ENCODE measurements around the gene TACC3. TPM values are rescaled to one million over a fixed set of nuclear protein-coding genes. Genes with fewer than 3 reads are reported as not detected.
"Not testable (repeated sequence)": the region's sequence is repeated elsewhere in the genome, so short reads cannot be mapped to it uniquely, and the experiment has no call there.

The TACC3 gene
- total RNA-seq, 2 experiments from 2014 or later, result 197 to 206 TPM

DNA sequence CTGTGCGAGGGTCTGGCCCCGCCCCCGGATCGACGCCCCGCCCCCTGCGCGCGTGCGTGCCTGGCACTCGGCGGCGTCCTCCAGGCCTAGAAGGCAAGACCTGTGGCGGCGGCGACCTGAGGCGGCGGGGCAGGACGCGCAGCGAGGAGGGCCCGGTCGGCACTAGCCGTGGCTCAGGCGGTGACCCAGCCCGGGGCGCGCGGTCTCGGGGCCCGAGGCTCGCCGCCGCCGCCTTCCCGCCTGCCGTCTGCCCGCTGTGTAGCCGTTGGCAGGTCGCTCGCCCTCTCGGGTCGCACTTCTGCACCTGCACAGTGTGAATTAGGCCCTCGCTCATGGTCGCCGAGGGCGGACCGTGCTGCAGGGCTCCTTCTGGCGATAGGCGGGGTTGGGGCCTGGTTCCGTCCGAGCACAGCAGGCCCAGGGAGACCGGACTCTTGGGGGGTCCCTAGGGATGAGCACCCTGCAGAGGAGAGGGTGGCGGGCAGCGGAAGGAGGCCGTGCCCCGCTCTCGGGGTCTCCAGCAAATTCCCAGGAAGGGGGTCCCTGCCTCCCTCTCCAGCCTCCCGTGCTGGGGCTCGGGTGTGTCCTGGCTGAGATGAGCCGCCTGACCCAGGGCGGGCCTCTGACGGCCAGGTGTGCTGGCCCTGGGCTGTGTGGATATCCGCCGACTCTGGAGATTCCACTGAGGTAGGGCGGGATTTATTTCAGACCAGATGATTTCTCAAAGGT, 36.7 kb upstream of the TACC3 start:
- ChIA-PET POLR2A (interaction anchor here (1.3 kb wide), 1 partner anchor 27 kb away, joined by 3 read pairs; the partner anchor contains the start of gene SLBP), CTCF (interaction anchor here (0.7 to 4.4 kb wide), 2 partner anchors 9 to 515 kb away, joined by 3 to 22 read pairs; no protein-coding TSS in a partner anchor)
- peak; percentile 97 for DNase-seq
- Mint-ChIP-seq H3K27me3 (no peaks in the 10 kb centered on the region), H3K36me3 (ENCODE audit: low read depth) (peaks cover 2% of the 10 kb centered on the region), H3K4me3 (no peak overlapping the region), H3K9me3 (ENCODE audit: low read depth) (no peaks in the 10 kb centered on the region), H3K4me1 (peaks cover 12% of the 10 kb centered on the region), H3K27ac (no peak overlapping the region)
- intact Hi-C loops (cut with DNase I, micrococcal nuclease), result loop anchor here (1.0 to 10.0 kb wide), 11 partner anchors 28 to 900 kb away; partner anchors contain the start of genes SLBP (in 2 of the 2), FGFR3 (in 1 of the 2), LETM1 (in 1 of the 2) and MAEA (in 1 of the 2)
- ATAC-seq, result no peak

DNA sequence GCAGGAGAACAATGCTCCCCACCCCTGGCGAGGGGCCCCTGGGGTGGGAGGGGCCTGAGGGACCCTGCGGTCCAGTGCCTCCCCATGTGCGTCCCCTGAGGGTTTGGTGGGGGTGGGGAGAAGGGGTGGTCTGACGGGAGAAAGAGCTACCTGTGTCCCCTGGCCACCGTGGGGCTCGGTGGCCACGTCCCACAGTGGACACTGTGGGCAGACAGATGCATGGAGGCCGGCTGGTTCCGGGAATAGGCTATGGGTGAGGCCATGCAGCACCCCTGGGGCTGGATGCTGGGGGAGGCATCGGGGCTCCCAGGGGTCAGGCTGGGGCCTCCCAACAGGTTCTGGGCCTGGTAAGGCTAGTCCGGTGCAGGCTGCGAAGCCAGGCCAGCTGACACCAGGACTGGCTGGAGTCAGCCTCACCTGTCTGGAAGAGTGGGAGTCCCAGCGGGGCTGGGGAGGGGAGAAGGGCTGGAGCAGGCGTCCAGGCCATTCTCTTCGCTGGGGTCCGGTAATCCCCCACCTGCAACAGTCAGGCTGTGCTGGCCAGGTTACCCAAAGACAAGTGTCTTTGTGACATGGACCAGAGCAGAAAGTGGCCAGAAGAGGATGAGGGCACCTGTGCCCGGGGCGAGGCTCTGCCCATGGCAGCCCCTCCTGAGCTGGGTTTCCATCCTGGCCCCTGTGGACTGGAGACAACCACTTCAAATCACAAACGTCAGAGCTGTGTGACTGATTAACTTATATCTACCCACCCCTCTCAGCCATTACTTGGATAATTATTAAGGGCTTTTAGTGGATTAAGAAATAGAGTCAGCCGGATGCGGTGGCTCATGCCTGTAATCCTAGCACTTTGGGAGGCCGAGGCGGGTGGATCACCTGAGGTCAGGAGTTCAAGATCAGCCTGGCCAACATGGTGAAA, 35.8 kb upstream of the TACC3 start:
- no peak for ATAC-seq
- Mint-ChIP-seq H3K4me3 (no peak overlapping the region), H3K27ac (no peak overlapping the region), H3K4me1 (peaks cover 12% of the 10 kb centered on the region), H3K36me3 (ENCODE audit: low read depth) (peaks cover 5% of the 10 kb centered on the region), H3K9me3 (ENCODE audit: low read depth) (no peaks in the 10 kb centered on the region), H3K27me3 (no peaks in the 10 kb centered on the region)
- intact Hi-C loops (cut with DNase I, micrococcal nuclease), result loop anchor here (2.0 to 10.0 kb wide), 2 partner anchors 27 to 901 kb away; partner anchors contain the start of gene SLBP (in 1 of the 2)
- no peak for DNase-seq
- POLR2A ChIA-PET, result no interaction called here
- CTCF ChIA-PET, result no interaction called here

DNA sequence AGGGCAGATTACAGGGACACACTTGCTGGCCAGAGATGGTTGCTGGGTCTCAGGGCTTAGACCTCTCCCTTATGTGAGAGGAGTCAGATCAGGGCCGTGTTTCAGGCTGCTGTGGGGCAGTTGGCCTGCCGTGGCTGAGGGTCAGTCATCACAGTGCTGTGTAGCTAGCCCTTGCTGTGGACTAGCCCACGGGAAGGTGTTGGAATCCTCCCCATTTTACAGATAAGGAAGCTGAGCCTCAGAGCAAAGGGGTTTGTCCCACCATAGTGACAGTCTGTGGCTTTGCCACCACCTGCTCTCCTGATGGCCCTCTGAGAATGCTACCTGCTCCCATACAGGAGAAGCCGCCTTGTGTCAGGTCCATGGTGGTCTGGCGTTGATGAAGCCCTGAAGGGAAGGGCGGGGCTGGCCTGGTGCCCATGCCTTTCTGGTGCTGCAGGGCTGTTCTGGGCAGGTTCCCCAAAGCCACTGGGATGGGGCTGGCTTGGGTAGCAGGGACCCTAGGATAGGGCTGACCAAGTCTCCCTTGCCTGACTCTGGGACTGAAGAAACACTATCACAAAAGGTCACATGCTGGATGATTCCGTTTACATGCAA, 34.8 kb upstream of the TACC3 start:
- Mint-ChIP-seq H3K27me3 (no peaks in the 10 kb centered on the region), H3K27ac (no peak overlapping the region), H3K4me3 (no peak overlapping the region), H3K9me3 (ENCODE audit: low read depth) (no peaks in the 10 kb centered on the region), H3K36me3 (ENCODE audit: low read depth) (peaks cover 15% of the 10 kb centered on the region), H3K4me1 (peaks cover 12% of the 10 kb centered on the region)
- no peak for ATAC-seq
- no peak for DNase-seq
- intact Hi-C loops (cut with DNase I, micrococcal nuclease), result loop anchor here in 1 of 2 experiments (10.0 kb wide), 1 partner anchor 902 kb away; no protein-coding TSS in a partner anchor
- ChIA-PET POLR2A (interaction anchor here (0.7 kb wide), 1 partner anchor 49 kb away, joined by 3 read pairs; no protein-coding TSS in a partner anchor), CTCF (no interaction called here)

DNA sequence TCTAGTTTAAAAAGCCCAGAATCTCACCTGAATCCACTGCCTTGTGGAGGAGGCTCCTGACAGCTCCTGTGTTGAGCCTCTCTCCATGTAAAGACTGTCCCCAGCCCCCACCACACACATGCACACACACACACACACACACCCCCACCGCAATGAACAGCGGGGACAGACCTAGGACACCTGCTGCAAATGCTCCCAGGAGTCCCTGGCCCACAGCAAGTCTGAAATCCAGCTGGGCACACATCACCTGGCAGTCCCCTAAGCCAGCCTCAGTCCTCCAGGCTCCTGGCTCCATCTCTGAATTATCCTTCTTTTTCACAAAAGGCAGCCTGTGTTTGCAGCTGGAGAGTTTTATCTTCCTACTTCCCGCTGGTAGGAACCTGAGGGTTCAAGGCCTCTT, 30.6 kb upstream of the TACC3 start:
- Mint-ChIP-seq H3K9me3 (ENCODE audit: low read depth) (no peaks in the 10 kb centered on the region), H3K36me3 (ENCODE audit: low read depth) (peaks cover 46% of the 10 kb centered on the region), H3K27ac (no peak overlapping the region), H3K4me1 (peaks cover 4% of the 10 kb centered on the region), H3K4me3 (no peak overlapping the region), H3K27me3 (no peaks in the 10 kb centered on the region)
- ChIA-PET POLR2A (interaction anchor here (1.0 to 1.2 kb wide), 2 partner anchors 9 to 12 kb away, joined by 3 read pairs; no protein-coding TSS in a partner anchor), CTCF (interaction anchor here (4.4 to 8.6 kb wide), 2 partner anchors 15 to 34 kb away, joined by 122 to 196 read pairs; partner anchors contain the start of genes TACC3 and TMEM129)
- ATAC-seq, result no peak
- intact Hi-C loops (cut with DNase I, micrococcal nuclease), result no loop called here
- DNase-seq, result no peak

DNA sequence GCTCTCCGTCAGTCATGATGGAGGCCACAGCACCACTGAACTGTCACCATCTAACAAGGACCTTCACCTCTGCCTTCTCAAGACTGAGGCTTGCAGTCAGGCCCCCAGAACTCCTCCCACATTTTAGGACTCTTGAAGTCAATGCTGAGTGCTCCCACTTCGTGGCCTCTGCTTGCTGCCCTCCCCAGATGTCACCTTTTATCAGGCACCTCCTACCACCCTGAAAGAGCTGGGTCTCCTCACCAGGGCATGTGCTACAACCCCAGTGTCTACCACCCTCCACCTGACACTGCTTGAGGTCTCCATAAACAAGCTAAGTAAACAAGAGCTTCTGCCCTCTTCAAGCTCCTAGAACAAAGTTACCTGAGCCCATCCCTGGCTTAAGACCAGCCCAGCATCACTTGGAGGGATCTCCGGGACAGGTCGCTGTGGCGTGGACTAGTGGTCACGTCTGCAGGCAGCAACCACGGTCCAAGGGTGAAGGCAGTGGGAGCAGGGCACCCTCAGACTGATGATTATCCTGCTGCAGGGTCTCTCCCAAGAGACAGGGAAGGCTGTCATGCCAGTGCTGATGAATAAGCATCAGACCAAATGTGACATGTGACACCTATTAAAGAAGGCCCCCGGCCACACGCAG, 29.5 kb upstream of the TACC3 start:
- peaks cover 55% of the 10 kb centered on the region for H3K36me3 Mint-ChIP-seq (ENCODE audit: low read depth)
- intact Hi-C loops (cut with DNase I, micrococcal nuclease), result loop anchor here in 1 of 2 experiments (2.0 kb wide), 1 partner anchor 19 kb away; no protein-coding TSS in a partner anchor
- H3K27ac Mint-ChIP-seq, result no peak overlapping the region
- H3K4me3 Mint-ChIP-seq, result no peak overlapping the region
- H3K9me3 Mint-ChIP-seq (ENCODE audit: low read depth), result no peaks in the 10 kb centered on the region
- ChIA-PET POLR2A (interaction anchor here (0.9 to 1.0 kb wide), 2 partner anchors 8 to 20 kb away, joined by 3 to 4 read pairs; partner anchors contain the start of gene SLBP), CTCF (interaction anchor here (1.8 to 8.6 kb wide), 3 partner anchors 13 to 102 kb away, joined by 4 to 196 read pairs (median 122); partner anchors contain the start of genes TACC3 and TMEM129)
- no peaks in the 10 kb centered on the region for H3K27me3 Mint-ChIP-seq
- ATAC-seq, result no peak
- peaks cover 4% of the 10 kb centered on the region for H3K4me1 Mint-ChIP-seq
- DNase-seq, result no peak

DNA sequence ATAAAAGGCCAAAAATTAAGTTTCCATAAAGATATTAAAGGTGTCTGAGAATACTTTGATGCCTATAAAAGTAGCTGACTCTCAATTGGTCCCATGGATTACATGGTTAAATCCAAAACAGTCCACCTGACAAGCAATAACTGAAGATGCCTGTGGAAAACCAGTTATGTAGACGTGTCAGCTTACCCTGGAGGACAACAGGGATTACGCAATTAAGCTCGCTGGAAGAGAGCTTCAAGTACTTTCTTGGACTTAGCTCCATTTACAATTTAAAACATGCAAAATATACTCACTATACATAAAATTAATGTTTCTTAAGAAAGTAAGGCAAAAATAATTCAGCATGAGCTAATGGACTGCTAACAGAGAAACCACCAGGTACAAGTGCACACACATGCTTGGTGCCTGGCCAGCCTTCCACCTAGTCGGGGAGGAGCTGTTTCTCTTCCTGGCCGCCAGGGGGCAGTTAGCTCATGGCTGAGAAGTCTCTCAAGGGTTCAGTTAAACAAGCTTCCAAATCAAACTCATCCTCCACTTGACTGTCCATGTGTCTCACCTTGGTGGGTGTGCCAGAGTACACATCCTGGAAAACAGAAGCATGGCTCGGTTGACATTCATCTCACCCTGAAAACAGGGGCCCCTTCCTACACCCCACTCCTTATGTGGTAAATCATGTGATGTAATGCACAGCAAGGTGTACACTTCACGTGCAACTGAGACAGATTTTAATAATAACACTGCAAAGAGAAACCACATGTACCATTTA, 28.0 kb upstream of the TACC3 start:
- Mint-ChIP-seq H3K36me3 (ENCODE audit: low read depth) (peaks cover 62% of the 10 kb centered on the region), H3K9me3 (ENCODE audit: low read depth) (no peaks in the 10 kb centered on the region), H3K27ac (peak overlapping the region; percentile 70), H3K27me3 (no peaks in the 10 kb centered on the region), H3K4me3 (no peak overlapping the region), H3K4me1 (peaks cover 4% of the 10 kb centered on the region)
- ChIA-PET CTCF (interaction anchor here (0.5 to 8.6 kb wide), 28 partner anchors 11 to 1657 kb away, joined by 3 to 196 read pairs (median 4); partner anchors contain the start of genes FAM53A, SLBP, TACC3 and TMEM129), POLR2A (interaction anchor here (0.9 to 2.3 kb wide), 9 partner anchors 9 to 37 kb away, joined by 3 to 28 read pairs (median 7); partner anchors contain the start of genes SLBP, TACC3 and TMEM129)
- intact Hi-C loops (cut with DNase I, micrococcal nuclease), result loop anchor here (1.0 to 2.0 kb wide), 3 partner anchors 17 to 33 kb away; partner anchors contain the start of gene SLBP (in 1 of the 2)
- ATAC-seq, result peak; percentile 96
- DNase-seq, result peak; percentile 88

DNA sequence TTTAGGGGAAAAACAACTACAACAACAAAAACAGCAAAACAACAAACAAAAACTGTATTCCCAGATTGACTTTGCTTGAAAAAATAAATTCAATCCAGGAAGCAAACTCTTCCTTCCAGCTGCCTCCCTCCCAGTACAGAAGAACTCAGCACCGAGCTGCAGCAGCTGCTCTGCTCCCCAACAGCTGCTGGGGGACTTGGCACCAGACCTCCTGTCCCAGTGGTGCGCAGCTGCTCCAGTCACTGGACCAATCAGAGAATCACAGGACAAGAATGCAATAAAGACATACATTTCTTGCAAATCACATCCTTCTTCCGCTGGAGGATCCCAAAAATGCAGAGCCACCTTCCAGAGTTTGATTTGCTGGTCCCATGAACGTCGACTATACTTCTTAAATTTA, 25.4 kb upstream of the TACC3 start:
- H3K27ac Mint-ChIP-seq, result no peak overlapping the region
- no peaks in the 10 kb centered on the region for H3K27me3 Mint-ChIP-seq
- ChIA-PET CTCF (interaction anchor here (1.1 to 8.6 kb wide), 2 partner anchors 14 to 29 kb away, joined by 3 to 196 read pairs; partner anchors contain the start of genes TACC3 and TMEM129), POLR2A (interaction anchor here (0.6 kb wide), 1 partner anchor 117 kb away, joined by 3 read pairs; no protein-coding TSS in a partner anchor)
- intact Hi-C loops (cut with DNase I, micrococcal nuclease), result no loop called here
- peaks cover 68% of the 10 kb centered on the region for H3K36me3 Mint-ChIP-seq (ENCODE audit: low read depth)
- no peaks in the 10 kb centered on the region for H3K9me3 Mint-ChIP-seq (ENCODE audit: low read depth)
- no peak for ATAC-seq
- no peak for DNase-seq
- peaks cover 4% of the 10 kb centered on the region for H3K4me1 Mint-ChIP-seq
- no peak overlapping the region for H3K4me3 Mint-ChIP-seq

DNA sequence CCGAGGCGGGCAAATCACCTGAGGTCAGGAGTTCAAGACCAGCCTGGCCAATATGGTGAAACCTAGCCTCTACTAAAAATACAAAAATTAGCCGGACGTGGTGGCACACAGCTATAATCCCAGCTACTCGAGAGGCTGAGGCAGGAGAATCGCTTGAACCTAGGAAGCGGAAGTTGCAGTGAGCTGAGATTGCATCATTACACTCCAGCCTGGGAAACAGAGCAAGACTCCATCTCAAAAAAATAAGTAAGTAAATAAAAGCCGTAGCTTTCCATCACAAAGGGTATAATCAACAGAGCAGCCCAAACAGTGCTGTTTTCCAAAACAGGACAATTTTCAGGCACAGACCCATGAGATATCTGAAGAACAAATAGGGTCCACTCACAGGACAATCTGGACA, 19.6 kb upstream of the TACC3 start:
- H3K27ac Mint-ChIP-seq; H3K27me3 Mint-ChIP-seq; DNase-seq; H3K4me3 Mint-ChIP-seq; ATAC-seq; intact Hi-C loops (cut with DNase I, micrococcal nuclease); H3K9me3 Mint-ChIP-seq (ENCODE audit: low read depth): not testable (repeated sequence)
- CTCF ChIA-PET, result interaction anchor here (0.6 to 10.9 kb wide), 5 partner anchors 9 to 34 kb away, joined by 3 to 122 read pairs (median 4); partner anchors contain the start of gene SLBP
- POLR2A ChIA-PET, result interaction anchor here (1.0 to 1.2 kb wide), 2 partner anchors 9 to 10 kb away, joined by 4 to 6 read pairs; partner anchors contain the start of gene SLBP
- Mint-ChIP-seq H3K36me3 (ENCODE audit: low read depth) (peaks cover 65% of the 10 kb centered on the region), H3K4me1 (peaks cover 43% of the 10 kb centered on the region)

DNA sequence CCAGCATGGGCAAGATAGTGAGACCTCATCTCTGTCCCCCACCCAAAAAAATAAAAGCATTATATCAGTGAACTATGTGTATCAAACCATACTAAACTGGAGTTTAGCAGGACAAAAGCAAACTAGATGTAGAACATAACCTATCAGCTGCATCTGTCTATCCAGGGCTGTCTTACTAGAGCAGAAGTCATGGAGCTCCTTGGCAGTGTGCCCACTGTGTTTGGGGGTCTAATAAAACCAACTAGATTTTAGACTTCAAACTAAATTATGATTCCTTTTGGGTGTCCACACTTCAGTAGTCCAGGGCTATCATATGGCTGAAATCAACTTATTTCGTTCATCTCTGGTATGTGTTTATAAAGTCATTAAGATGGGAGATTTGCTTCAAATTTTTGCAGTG, 17.5 kb upstream of the TACC3 start:
- H3K27ac Mint-ChIP-seq, result peak overlapping the region; percentile 15
- ATAC-seq, result no peak

More for the DNA sequence above, 17.5 kb upstream of the TACC3 start:
- ChIA-PET POLR2A (interaction anchor here (0.7 to 1.6 kb wide), 5 partner anchors 8 to 47 kb away, joined by 3 to 6 read pairs (median 3); partner anchors contain the start of genes SLBP, TACC3 and TMEM129), CTCF (interaction anchor here (0.7 to 10.9 kb wide), 5 partner anchors 9 to 62 kb away, joined by 3 to 122 read pairs (median 4); partner anchors contain the start of gene SLBP)
- Mint-ChIP-seq H3K36me3 (ENCODE audit: low read depth) (peaks cover 68% of the 10 kb centered on the region), H3K4me3 (no peak overlapping the region), H3K4me1 (peaks cover 52% of the 10 kb centered on the region), H3K9me3 (ENCODE audit: low read depth) (no peaks in the 10 kb centered on the region), H3K27me3 (no peaks in the 10 kb centered on the region)
- no peak for DNase-seq
- intact Hi-C loops (cut with DNase I, micrococcal nuclease), result no loop called here

Data from activated CD4-positive, alpha-beta T cell treated with anti-CD3 and anti-CD28 coated beads for 36 hours (primary cell).